T-helper 1 cell treated with Interleukin-12 subunit alpha and Interleukin-12 subunit beta and Interleukin-4 antibody, amounts not matched to agents 30 ng/mL and 1 ng/mL, for 36 hours (primary cell): ENCODE measurements around the gene RFTN1. TPM values are rescaled to one million over a fixed set of nuclear protein-coding genes. Genes with fewer than 3 reads are reported as not detected.
"Not testable (repeated sequence)": the region's sequence is repeated elsewhere in the genome, so short reads cannot be mapped to it uniquely, and the experiment has no call there.

Source experiments
- intact Hi-C: fragments of 100-400 bp; cut with micrococcal nuclease; formaldehyde crosslinking; loops from one replicate; pipeline ENCODE4 v1.15.1; 2024
- total RNA-seq: library from RNA; stranded (reverse); gene quantifications from 2 replicates; pipeline ENCODE4 v1.2.3, GENCODE V29; 2022

The RFTN1 gene
- total RNA-seq, 1 donor from 2014 or later: 90.3 TPM

GRCh38 chr3:16313886-16314645 lies 199.4 kb downstream of the RFTN1 start:
- intact Hi-C loops: no loop called here

DNA sequence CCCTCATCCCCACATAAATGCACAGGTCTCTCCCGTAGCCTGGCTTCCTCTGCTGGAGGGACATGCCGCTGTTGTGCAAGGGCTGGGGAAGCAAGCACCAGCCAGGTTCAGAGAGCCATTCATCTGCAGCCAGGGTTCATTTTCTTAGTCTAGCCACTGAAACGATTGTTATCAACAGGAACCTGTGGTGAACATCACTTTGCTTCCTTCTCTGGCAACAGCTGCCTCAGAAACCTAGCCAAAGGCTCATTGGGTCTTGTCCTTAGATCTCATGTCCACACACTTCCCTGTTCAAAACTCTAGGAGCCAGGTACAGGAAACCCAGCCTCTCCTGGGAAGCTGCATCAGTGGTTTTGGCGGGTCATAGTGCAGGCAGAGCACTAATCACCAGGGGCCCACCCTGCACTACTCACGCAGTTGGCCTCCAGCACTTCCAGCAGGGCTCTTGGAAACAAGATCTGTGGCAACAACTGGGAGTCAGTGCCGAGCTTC lies 201.5 kb downstream of the RFTN1 start:
- intact Hi-C loops: loop anchor here (1.0 kb wide), 1 partner anchor 26 kb away; no protein-coding TSS in a partner anchor

DNA sequence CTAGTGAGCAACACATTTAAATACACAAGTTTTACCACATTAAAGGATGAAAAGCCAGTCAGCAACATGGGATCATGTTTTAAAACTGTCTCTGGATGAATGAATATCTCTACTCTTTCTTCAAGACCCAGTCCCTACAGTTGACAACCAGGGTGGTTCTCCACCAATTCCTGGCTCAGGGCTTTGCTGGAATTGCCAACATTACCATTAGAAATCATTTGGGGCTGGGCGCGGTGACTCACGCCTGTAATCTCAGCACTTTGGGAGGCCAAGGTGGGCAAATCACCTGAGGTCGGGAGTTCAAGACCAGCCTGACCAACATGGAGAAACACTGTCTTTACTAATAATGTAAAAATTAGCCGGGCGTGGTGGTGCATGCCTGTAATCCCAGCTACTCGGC lies 203.0 kb downstream of the RFTN1 start:
- intact Hi-C loops: not testable (repeated sequence)

GRCh38 chr3:16309558-16309957 lies 203.9 kb downstream of the RFTN1 start:
- intact Hi-C loops: loop anchor here (1.0 to 10.0 kb wide), 9 partner anchors 8 to 1465 kb away; partner anchors contain the start of genes DPH3, RBSN and TBC1D5

DNA sequence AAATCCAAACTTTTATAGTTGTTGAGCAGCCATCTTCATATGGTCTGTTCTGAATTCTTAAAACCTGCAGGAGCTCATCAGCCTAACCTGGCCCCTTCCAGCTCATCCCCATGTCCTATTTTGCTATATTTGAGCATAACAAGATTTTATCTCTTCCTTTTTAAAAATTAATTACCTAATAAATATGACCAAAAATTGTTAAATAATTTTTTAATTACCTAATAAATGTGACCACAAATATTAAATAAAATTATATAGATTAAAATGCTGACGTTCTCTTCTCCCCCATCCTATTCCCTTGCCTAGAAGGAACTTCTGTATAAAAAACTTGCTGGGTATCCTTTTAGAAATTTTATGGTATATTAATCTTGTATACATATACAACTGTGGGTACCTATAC lies 204.8 kb downstream of the RFTN1 start:
- intact Hi-C loops: loop anchor here (1.0 to 10.0 kb wide), 9 partner anchors 7 to 1466 kb away; partner anchors contain the start of genes DPH3, RBSN and TBC1D5

GRCh38 chr3:16307832-16308531 lies 205.5 kb downstream of the RFTN1 start:
- intact Hi-C loops: loop anchor here (2.0 to 10.0 kb wide), 4 partner anchors 71 to 1467 kb away; partner anchors contain the start of genes RBSN and TBC1D5

DNA sequence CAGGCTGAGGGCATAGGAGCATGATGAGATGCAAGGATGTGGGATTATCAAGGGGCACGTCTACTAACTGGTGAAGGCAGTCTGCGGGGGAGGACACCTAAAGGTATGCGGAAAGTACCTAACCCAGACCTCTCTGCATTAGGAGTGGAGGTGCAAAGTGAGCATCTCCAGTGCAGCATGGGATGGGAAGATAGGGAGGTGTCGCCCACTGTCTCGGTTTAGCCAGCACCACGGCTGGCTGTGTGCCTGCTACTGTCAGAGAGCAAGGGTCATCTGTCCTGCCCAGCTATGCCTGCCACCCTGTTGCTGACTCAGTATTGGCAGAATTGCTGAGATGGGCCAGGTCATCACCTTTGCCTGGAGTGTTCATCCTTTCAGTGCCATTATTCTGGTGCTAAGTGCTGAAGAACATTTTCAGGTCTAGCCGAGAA lies 208.4 kb downstream of the RFTN1 start:
- intact Hi-C loops: loop anchor here (1.0 to 10.0 kb wide), 4 partner anchors 10 to 1470 kb away; partner anchors contain the start of genes RBSN and TBC1D5

- intact Hi-C loops: loop anchor here (1.0 to 10.0 kb wide), 6 partner anchors 9 to 1470 kb away; partner anchors contain the start of genes RBSN and TBC1D5
Observed at GRCh38 chr3:16304061-16305010, 209.2 kb downstream of the RFTN1 start.

DNA sequence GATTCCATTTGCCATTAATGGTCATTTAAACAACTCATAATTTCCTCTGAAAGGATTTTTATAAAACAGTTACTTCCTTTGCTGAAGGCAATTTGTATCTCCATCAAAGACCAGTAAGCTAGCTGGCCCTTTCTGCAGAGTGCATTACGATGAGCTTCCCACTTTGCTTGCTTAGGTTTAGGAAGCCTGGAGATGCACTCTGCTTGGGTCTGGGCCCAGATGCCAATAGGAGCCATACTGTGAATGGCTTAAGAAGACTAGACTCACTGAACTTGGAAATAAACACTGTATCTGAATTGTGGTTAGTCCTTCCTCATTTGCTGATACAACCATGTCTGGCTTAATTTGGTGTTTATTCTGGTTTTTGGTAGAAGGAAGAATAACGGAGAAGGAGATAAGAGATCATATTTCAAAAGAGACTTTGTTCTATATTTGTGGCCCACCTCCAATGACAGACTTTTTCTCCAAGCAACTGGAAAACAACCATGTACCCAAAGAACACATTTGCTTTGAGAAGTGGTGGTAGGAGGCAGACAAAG lies 210.4 kb downstream of the RFTN1 start:
- intact Hi-C loops: loop anchor here (5.0 to 10.0 kb wide), 4 partner anchors 539 to 1472 kb away; partner anchors contain the start of gene TBC1D5

DNA sequence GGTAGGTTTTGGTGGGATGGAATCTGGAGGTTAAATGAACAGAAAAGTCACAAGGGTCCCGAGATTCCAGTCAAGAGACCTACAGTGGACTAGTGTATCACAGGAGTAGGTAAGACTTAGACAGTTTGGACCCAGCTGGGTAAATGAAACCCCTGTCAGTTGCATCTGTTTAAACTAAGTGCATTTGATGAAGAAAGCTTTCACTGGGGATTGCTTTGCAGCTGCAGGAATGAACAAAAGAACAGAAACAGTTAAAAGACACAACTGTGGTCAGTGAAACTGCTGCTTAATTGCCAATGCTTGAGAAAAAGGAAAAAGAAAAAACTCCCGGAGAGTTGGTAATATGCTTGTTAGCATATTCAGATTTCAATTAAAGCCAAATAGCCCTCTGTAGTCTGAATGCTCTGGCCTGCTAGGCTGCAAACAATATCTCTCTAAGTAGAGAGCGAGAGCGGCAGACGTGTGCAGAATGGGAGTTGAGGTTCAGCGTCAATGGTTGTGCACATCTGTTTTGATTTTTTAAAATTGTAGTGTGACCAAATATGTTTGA lies 211.3 kb downstream of the RFTN1 start:
- intact Hi-C loops: loop anchor here (5.0 to 10.0 kb wide), 4 partner anchors 540 to 1473 kb away; partner anchors contain the start of gene TBC1D5

- intact Hi-C loops: loop anchor here (1.0 to 10.0 kb wide), 9 partner anchors 8 to 1473 kb away; partner anchors contain the start of genes RFTN1 and TBC1D5
Observed at GRCh38 chr3:16301507-16301906, 212.0 kb downstream of the RFTN1 start.

GRCh38 chr3:16300881-16301359 lies 212.6 kb downstream of the RFTN1 start:
- intact Hi-C loops: loop anchor here (1.0 to 10.0 kb wide), 10 partner anchors 8 to 1474 kb away; partner anchors contain the start of genes RFTN1 and TBC1D5

DNA sequence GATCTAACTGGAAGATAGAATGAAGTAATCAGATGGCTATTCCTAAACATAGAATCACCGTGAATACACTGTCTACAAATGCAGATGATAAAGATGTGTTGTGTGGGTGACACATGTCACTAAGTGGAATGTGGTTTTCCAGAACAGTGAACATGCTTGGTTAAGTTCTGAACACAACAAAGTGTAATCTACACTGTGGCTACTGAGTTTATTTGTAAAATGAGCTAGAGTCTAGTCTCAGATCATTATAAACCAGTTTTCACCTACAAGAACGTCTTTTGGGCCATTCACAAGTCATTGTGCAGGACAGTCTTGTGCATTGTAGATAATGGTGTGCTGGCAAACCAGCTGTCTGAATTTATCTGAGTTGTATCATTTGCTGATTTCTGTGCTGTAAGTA lies 213.2 kb downstream of the RFTN1 start:
- intact Hi-C loops: loop anchor here (1.0 to 10.0 kb wide), 6 partner anchors 14 to 1474 kb away; partner anchors contain the start of genes RFTN1 and TBC1D5

DNA sequence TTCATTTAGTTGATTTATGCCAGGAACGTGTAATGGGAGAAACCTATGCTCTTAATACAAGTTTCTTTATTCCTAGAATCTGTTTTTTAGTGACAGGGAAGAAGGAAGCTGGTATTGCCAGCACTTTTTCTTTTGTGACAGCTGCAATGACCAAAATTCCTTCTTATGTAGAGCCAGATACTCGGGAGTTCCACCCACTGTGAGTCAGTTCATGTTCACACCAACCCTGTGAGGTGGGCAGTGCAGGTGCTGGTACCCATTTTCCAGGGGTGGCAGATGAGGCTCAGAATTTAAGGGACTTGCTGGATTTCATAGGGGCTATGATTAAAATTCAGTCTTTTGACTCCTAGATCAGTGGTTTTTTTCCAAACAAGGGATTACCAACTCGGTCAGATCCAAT lies 213.8 kb downstream of the RFTN1 start:
- intact Hi-C loops: loop anchor here (1.0 to 10.0 kb wide), 6 partner anchors 13 to 1475 kb away; partner anchors contain the start of genes RFTN1 and TBC1D5

- intact Hi-C loops: no loop called here
Observed at GRCh38 chr3:16298891-16299290, 214.6 kb downstream of the RFTN1 start.

DNA sequence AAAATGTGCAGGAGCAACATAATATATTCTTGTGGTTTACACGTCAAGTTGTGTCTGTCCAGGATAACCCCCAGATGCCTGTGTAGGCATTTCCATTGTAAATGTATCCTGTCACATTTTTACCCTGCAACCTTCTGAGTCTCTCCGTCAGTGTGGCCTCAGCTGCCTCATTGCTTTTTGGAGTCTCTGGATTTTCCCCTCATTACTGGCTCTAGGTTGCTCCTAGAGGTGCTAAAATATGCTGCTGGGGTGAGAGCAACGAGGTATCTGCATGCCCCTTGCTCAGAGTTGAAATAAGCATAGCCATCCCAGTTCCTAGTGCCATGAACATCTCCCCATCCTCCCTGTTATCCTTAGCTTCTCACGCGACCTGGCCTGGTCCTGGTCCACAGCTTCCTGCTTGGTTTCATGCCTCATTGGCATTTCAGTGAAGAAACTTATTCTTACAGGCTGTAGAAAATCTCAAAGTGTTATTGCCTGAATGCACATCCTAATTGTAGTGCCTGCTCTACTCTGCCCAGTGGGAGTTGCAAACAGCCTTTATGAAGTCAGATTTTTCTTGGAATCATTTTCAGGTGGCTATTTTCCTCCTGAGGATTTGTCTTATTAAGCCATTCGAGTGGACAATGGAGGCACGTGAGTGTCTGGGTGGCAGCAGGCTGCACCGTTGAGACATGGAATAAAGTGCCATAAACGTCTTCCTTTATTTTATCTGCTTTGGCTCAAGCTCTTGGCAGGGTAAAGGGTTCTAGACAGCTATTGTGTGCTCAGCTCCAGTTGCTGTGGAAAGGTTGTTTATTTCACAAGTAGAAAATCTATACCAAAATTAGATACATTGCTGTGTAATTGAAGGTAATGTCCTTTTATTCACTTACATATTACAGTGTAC lies 215.3 kb downstream of the RFTN1 start:
- intact Hi-C loops: no loop called here

DNA sequence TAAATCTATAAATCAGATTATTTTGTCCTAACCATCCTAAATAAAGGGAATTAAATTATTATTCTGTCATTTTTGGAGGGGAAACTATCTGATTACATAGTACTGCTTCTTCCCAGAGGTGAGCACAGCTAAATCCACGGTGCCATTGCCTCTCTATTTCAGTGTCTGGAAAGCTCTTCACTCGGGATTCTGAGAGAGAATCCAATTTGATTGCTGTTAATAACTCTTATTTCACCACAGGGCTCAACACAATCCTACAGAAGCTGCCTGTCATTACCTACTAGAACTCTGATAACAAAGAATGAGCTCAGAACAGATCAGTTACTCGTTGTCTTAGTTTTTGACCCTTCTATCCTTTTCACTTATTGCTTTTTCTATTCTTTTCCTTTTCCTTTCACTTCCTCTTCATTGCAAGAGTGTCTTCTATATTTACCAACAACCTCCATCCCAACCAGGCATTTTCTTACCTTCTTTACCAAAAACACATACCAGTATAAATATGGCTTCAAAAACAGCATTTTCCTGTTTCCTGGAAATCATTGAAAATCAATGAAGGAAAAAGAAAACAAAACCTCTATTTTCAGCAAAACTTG lies 218.1 kb downstream of the RFTN1 start:
- intact Hi-C loops: loop anchor here (1.0 kb wide), 1 partner anchor 10 kb away; no protein-coding TSS in a partner anchor

GRCh38 chr3:16294844-16295243 lies 218.7 kb downstream of the RFTN1 start:
- intact Hi-C loops: loop anchor here (1.0 kb wide), 1 partner anchor 10 kb away; no protein-coding TSS in a partner anchor
